Mammary epithelial cell (primary cell): ENCODE data around the gene KCNJ14.

ENCODE experiments used
- EZH2 ChIP-seq: IDR thresholded peaks from 2 replicates; pipeline ENCODE4 v1.6.1; 2012; ENCODE audit warnings: low read length, inconsistent platforms, borderline replicate concordance
- TF ChIP-seq, protein P1 (sequence below), 2 donors: IDR thresholded peaks in 1 of 2; conservative IDR thresholded peaks in 1 of 2; 2 replicates each; pipeline ENCODE4 v1.5.1; 2011 to 2012; ENCODE audit warnings: inconsistent platforms in 2 of 2, low read length in 2 of 2, mild to moderate bottlenecking in 2 of 2, control low read depth in 1 of 2, low read depth in 1 of 2; ENCODE audit not compliant: insufficient read depth in 1 of 2; ENCODE audit errors: extremely low read depth in 1 of 2

DNA sequence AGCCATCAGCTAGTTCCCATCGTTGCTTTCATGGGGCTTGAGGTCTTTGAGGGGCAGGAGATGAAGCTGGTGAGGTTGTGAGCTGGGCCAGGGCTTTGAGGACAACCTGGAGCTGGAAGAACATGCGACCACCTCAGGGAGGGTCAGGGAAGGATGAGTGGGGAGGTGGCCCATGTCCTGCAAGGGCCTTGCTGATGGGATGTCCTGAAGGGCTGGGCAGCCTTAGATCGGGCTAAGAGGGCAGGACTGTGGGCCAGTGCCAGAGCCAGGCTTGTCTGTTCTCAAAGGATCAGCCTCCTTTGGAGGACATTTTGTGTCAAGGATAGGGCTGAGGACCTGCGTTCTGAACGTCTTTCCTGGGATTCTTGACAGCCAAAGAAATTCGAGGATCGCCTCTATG is 24.3 kb downstream of the KCNJ14 start:
- TF ChIP-seq, protein P1, sequence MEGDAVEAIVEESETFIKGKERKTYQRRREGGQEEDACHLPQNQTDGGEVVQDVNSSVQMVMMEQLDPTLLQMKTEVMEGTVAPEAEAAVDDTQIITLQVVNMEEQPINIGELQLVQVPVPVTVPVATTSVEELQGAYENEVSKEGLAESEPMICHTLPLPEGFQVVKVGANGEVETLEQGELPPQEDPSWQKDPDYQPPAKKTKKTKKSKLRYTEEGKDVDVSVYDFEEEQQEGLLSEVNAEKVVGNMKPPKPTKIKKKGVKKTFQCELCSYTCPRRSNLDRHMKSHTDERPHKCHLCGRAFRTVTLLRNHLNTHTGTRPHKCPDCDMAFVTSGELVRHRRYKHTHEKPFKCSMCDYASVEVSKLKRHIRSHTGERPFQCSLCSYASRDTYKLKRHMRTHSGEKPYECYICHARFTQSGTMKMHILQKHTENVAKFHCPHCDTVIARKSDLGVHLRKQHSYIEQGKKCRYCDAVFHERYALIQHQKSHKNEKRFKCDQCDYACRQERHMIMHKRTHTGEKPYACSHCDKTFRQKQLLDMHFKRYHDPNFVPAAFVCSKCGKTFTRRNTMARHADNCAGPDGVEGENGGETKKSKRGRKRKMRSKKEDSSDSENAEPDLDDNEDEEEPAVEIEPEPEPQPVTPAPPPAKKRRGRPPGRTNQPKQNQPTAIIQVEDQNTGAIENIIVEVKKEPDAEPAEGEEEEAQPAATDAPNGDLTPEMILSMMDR (conservative IDR thresholded peaks at IDR 0.05 in 1 of 2, IDR thresholded peaks at IDR 0.05 in 1 of 2; ENCODE audit: extremely low read depth in 1 of 2, insufficient read depth in 1 of 2, low read depth in 1 of 2, low read length in 2 of 2), result no peak
- TF ChIP-seq EZH2, result no peak
